Measurements from ENCODE around the gene DNASE1L2.

Gene DNASE1L2, protein sequence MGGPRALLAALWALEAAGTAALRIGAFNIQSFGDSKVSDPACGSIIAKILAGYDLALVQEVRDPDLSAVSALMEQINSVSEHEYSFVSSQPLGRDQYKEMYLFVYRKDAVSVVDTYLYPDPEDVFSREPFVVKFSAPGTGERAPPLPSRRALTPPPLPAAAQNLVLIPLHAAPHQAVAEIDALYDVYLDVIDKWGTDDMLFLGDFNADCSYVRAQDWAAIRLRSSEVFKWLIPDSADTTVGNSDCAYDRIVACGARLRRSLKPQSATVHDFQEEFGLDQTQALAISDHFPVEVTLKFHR

DNA sequence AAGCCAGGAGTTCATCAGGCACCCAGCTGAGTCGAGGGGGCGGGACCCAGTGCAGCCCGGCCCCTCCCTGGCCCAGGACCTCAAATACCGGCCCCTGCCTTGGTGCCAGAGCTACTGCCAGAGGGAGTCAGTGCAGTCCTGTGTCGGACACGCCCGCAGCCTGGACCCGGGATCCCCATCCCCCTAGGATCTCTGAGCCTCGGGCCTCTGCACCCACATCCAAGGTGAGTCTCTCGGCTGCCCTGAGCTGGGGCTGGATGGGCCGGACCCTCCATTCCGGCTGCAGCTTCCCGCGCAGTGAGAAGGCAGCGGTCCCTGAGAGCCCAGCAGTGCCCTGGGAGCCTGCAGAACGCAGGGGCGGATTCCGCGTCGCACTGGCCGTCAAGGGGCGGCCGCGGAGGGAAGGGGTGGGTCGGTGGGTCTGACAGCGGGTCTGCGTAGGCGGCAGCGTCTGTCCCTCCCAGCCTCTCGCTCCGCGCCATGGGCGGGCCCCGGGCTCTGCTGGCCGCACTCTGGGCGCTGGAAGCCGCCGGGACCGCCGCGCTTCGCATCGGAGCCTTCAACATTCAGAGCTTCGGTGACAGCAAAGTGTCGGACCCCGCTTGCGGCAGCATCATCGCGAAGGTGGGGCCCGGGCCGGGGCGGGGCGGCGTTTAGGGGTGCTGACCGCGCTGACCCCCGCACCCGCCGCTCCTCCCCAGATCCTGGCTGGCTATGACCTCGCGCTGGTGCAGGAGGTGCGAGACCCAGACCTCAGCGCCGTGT is at the start of gene DNASE1L2:
Gene DNASE1L2, plus strand, starts transcription at position 108 of the 765 bp plus-strand sequence. Its CDS starts 373 bp downstream, at position 481.
- Histone ChIP-seq H3K27ac (no peak within 1 kb of the TSS), H3K9ac (no peak within 1 kb of the TSS), H3K4me3 (no peak within 1 kb of the TSS)

DNA sequence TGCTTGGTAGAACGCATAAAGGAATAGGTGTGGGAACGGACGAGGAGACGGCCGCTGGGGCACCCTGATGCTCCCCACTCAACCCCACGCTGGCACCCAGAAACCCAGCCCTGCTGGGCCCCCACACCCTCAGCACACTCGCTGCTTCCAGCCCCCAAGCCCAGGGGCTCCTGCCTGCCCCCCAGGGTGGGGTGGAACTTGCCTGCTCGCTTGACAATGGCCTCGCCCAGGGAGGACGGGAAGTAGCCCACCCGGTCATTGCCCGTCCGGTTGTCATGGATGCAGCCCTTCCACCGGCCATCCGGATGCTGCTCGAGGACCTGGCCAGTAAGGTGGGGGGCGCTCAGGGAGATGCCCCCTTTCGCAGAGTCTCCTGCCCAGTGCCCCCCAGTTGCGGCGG is 49.7 kb upstream of the DNASE1L2 start:
- no peak overlapping the region for H3K4me2 ChIP-seq
- TF ChIP-seq Cebpa-rat (IDR thresholded peaks at IDR 0.05): no peak
- H3K36me3 ChIP-seq: no peaks in the 10 kb centered on the region; a peak in 1 of 22 replicates
- no peak overlapping the region for H3K27ac ChIP-seq
- peaks cover 0 to 8% (median 0%) of the 10 kb centered on the region in 11 experiments; a peak in 2 of 22 replicates for H3K27me3 ChIP-seq
- peak overlapping the region in 1 of 11 experiments; percentile 14; a peak in 1 of 22 replicates for H3K9ac ChIP-seq
- H3K4me1 ChIP-seq: peaks cover 19 to 60% (median 51%) of the 10 kb centered on the region in 10 experiments; a peak in 19 of 20 replicates
- H3K9me3 ChIP-seq (replicated peaks in 1 of 11): no peaks in the 10 kb centered on the region
- H4K20me1 ChIP-seq: peaks cover 0 to 58% (median 28%) of the 10 kb centered on the region in 11 experiments; a peak in 16 of 22 replicates
- no peak overlapping the region for H3K4me3 ChIP-seq

More for the DNA sequence above, at the start of gene DNASE1L2:
- Histone ChIP-seq H3K36me3 (peaks cover 48 to 89% (median 70%) of the 10 kb centered on the region in 11 experiments), H3K27me3 (peaks cover 19 to 37% (median 25%) of the 10 kb centered on the region in 11 experiments), H3K9me3 (replicated peaks in 1 of 11) (no peaks in the 10 kb centered on the region), H3K4me1 (peaks cover 0 to 16% (median 11%) of the 10 kb centered on the region in 10 experiments; a peak in 12 of 20 replicates), H3K4me2 (no peak within 1 kb of the TSS), H4K20me1 (peaks cover 16 to 92% (median 78%) of the 10 kb centered on the region in 11 experiments; a peak in 21 of 22 replicates)
- no peak for TF ChIP-seq Cebpa-rat (IDR thresholded peaks at IDR 0.05)

DNA sequence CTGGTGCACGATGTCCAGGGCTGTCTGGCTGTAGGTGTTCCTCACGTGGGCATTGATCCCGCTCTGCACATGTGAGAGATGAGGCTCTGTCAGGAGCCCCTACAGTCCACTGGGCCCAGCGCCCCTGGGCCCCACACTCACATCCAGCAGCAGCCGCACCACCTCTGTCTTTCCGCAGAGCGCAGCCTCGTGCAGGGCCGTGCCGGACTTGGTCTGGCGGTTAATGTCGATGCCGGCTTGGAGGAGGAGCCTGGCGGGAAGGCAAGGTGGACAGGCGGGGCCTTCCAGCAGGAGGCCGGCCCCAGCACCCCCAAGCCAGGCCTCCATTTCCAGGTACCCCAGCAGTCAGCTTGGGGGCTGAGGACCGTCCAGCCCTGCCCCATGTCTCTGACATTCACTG is 49.0 kb upstream of the DNASE1L2 start:
- Histone ChIP-seq H3K27ac (no peak overlapping the region), H3K36me3 (no peaks in the 10 kb centered on the region; a peak in 1 of 22 replicates), H3K4me3 (no peak overlapping the region), H3K4me2 (no peak overlapping the region), H3K9me3 (replicated peaks in 1 of 11) (no peaks in the 10 kb centered on the region), H3K27me3 (peaks cover 0 to 8% (median 0%) of the 10 kb centered on the region in 11 experiments; a peak in 2 of 22 replicates), H3K9ac (no peak overlapping the region), H4K20me1 (peaks cover 0 to 52% (median 26%) of the 10 kb centered on the region in 11 experiments; a peak in 16 of 22 replicates), H3K4me1 (peaks cover 16 to 60% (median 49%) of the 10 kb centered on the region in 10 experiments; a peak in 19 of 20 replicates)
- no peak for TF ChIP-seq Cebpa-rat (IDR thresholded peaks at IDR 0.05)

DNA sequence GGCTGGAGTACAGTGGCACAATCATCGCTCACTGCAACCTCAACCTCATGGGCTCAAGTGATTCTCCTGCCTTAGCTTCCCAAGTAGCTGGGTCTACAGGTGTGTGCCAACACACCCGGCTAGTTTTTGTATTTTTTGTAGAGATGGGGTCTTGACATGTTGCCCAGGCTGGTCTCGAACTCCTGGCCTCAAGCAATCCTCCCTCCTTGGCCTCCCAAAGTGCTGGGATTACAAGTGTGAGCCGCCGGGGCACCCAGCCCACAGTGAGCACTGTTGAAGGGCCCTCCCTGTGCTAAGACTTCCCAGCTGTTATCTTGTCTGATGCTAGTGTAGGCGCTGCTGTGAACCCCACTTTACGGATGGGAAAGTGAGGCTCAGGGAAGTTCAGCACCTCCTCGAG is 47.8 kb upstream of the DNASE1L2 start:
- peaks cover under 1 to 11% (median 2%) of the 10 kb centered on the region in 11 experiments; a peak in 19 of 22 replicates for H3K27me3 ChIP-seq
- no peak for TF ChIP-seq Cebpa-rat (IDR thresholded peaks at IDR 0.05)
- peaks cover 7 to 49% (median 37%) of the 10 kb centered on the region in 10 experiments; a peak in 19 of 20 replicates for H3K4me1 ChIP-seq
- peaks cover 0 to 40% (median 14%) of the 10 kb centered on the region in 11 experiments; a peak in 16 of 22 replicates for H4K20me1 ChIP-seq
- no peak overlapping the region for H3K4me3 ChIP-seq
- H3K9me3 ChIP-seq (replicated peaks in 1 of 11): no peaks in the 10 kb centered on the region
- H3K4me2 ChIP-seq: no peak overlapping the region
- H3K9ac ChIP-seq: no peak overlapping the region
- no peaks in the 10 kb centered on the region for H3K36me3 ChIP-seq
- H3K27ac ChIP-seq: no peak overlapping the region

DNA sequence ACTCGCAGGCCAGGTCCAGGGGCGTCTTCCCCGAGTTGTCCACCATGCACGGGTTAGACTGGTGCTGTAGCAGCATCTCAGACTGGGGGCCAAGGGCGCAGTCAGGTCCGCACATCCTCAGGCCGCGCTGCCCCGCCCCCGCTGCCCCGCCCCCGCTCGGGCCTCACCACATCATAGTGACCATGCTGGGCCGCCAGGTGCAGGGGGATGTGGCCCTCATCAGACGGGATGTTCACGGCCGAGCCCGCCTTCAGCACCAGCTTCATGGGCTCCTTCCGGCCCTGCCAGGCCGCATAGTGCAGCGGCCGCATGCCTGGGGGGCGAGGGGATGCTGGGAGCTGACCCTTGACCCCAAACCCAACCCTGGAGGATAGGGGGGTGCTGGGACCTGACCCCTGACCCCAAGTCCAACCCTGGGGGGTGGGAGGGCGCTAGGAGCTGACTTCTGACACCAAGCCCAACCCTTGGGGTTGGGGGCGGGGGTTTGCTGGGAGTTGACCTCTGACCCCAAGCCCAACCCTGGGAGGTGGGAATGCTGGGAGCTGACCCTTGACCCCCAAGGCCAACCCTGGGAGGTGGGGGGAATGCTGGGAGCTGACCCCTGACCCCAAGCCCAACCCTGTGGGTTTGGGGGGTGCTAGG is 46.9 kb upstream of the DNASE1L2 start:
- peaks cover 0 to 46% (median 29%) of the 10 kb centered on the region in 10 experiments; a peak in 18 of 20 replicates for H3K4me1 ChIP-seq
- H3K27me3 ChIP-seq: peaks cover 10 to 20% (median 12%) of the 10 kb centered on the region in 11 experiments
- no peaks in the 10 kb centered on the region for H3K36me3 ChIP-seq
- no peak overlapping the region for H3K27ac ChIP-seq
- TF ChIP-seq Cebpa-rat (IDR thresholded peaks at IDR 0.05): no peak
- peaks cover 0 to 36% (median 15%) of the 10 kb centered on the region in 11 experiments; a peak in 14 of 22 replicates for H4K20me1 ChIP-seq
- H3K9ac ChIP-seq: no peak overlapping the region
- no peak overlapping the region for H3K4me3 ChIP-seq
- H3K4me2 ChIP-seq: no peak overlapping the region
- no peaks in the 10 kb centered on the region for H3K9me3 ChIP-seq (replicated peaks in 1 of 11)

DNA sequence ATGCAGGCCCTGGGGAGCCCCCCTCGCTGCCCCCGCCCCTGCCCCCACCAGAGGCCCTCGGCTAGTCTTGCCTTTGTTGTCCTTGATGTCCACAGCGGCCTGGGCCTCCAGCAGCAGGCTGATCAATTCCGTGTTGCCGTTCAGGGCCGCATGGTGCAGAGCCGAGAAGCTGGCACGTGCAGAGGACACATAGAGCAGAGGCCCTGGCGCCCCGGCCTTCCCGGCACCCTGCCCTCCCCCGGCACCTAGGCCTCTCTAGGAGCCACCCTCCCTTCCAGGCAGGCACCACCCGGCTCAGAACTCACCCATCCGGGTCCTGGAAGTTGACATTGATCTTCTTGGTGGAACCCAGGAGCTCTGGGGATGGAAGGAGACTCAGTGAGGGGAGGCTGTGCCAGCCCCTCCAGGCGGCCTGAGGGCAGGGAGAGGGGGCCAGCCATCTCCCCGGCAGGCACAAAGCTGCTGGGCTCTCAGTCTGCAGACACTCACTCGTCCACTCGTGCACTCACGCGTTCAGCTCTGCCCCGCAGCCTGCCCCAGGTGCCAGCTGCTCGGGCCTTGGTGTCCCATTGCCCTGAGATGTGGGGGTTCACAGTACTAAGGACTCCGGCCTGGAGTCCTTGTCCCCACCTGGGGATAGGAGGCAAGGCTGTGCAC is 46.1 kb upstream of the DNASE1L2 start:
- peaks cover 18 to 28% (median 20%) of the 10 kb centered on the region in 11 experiments for H3K27me3 ChIP-seq

DNA sequence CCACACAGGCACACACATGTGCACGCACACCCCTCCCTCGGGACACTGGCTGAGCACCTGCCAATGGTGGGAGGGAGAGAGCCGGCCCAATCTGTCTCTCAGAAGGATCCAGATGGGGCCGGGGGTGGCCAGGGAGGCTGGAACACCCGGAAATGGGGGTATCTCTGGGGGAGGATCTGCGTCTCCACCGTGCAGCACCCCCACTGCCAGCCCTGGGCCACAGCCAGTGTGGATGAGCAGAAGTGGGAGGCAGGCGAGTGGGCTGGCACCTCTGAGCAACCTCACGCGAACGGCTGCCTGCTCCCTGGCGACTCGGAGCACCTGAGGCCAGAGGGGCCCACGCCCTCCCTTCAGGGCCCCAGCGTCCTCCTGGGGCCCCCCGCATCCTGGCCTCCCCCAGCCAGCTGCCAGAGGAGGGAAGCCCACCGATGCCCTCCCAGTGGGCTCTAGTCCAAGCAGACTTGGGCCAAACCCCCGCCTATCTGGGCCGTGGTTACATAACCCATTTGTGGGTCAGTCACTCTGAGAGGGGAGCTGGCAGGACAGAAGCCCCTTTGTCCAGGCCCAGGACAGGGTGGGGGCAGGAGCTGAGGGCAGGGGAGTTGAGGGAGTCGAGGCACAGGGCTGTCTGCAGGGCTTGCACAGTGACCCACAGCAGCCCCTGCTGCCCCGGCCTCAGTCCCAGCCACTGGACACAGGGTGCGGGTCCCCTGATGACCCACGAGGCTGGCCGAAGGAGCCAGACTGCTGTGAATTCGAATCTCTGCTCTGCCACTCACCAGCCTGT is 45.4 kb upstream of the DNASE1L2 start:
- no peaks in the 10 kb centered on the region for H3K9me3 ChIP-seq (replicated peaks in 1 of 11)
- H3K27ac ChIP-seq: no peak overlapping the region
- peak overlapping the region in 1 of 10 experiments; percentile 16; a peak in 1 of 20 replicates for H3K4me3 ChIP-seq
- H4K20me1 ChIP-seq: peaks cover 0 to 40% (median 24%) of the 10 kb centered on the region in 11 experiments; a peak in 18 of 22 replicates
- peak overlapping the region; percentile 5 to 93 (median 74); a peak in 19 of 22 replicates for H3K4me2 ChIP-seq
- H3K9ac ChIP-seq: peak overlapping the region in 10 of 11 experiments; percentile 7 to 61 (median 32); a peak in 13 of 22 replicates
- H3K4me1 ChIP-seq: peaks cover 11 to 48% (median 33%) of the 10 kb centered on the region in 10 experiments; a peak in 18 of 20 replicates
- peaks cover 25 to 35% (median 27%) of the 10 kb centered on the region in 11 experiments for H3K27me3 ChIP-seq
- no peak for TF ChIP-seq Cebpa-rat (IDR thresholded peaks at IDR 0.05)
- H3K36me3 ChIP-seq: no peaks in the 10 kb centered on the region

More for the DNA sequence above, 46.1 kb upstream of the DNASE1L2 start:
- peaks cover 0 to 36% (median 17%) of the 10 kb centered on the region in 11 experiments; a peak in 18 of 22 replicates for H4K20me1 ChIP-seq
- no peak overlapping the region for H3K27ac ChIP-seq
- H3K9me3 ChIP-seq (replicated peaks in 1 of 11): no peaks in the 10 kb centered on the region
- H3K4me2 ChIP-seq: peak overlapping the region in 10 of 11 experiments; percentile 5 to 93 (median 74); a peak in 18 of 22 replicates
- H3K4me3 ChIP-seq: no peak overlapping the region
- H3K4me1 ChIP-seq: peaks cover 4 to 46% (median 27%) of the 10 kb centered on the region in 10 experiments; a peak in 18 of 20 replicates
- TF ChIP-seq Cebpa-rat (IDR thresholded peaks at IDR 0.05): no peak
- peak overlapping the region in 7 of 11 experiments; percentile 21 to 61 (median 36); a peak in 8 of 22 replicates for H3K9ac ChIP-seq
- H3K36me3 ChIP-seq: no peaks in the 10 kb centered on the region
